GM12892 (cell line): ENCODE results near the gene ATP2C1.

Experiments used
- POLR2A ChIP-seq: IDR thresholded peaks from 2 replicates; pipeline ENCODE4 v1.6.1; 2011; ENCODE audit warnings: low read depth, low read length, control low read depth
- POLR2AphosphoS5 ChIP-seq: IDR thresholded peaks from 2 replicates; pipeline ENCODE4 v1.6.1; 2011; ENCODE audit warnings: low read depth, low read length, control low read depth
- TAF1 ChIP-seq: IDR thresholded peaks from 2 replicates; pipeline ENCODE4 v1.6.1; 2011; ENCODE audit warnings: low read depth, mild to moderate bottlenecking, control low read depth, low read length, borderline replicate concordance

DNA sequence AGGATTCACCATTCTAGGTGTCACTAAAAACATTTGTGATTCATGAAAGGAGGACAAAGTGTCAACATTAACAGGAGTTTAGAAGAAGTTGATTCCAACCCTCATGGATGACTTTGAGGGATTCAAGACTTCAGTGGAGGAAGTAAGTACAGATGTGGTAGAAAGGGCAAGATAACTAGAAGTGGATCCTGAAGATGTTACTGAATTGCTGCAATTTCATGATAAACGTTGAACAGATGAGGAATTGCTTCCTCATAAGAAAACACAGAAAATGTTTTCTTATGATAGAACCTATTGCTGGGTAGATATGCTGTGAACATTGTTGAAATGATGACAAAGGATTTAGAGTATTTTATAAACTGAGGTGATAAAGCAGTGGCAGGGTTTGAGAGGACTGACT lies 23.5 kb upstream of the ATP2C1 start:
- TF ChIP-seq POLR2AphosphoS5 = no peak
- no peak for TF ChIP-seq TAF1
- no peak for TF ChIP-seq POLR2A
